GM18861 (cell line): ENCODE results near the gene DCHS1.
"Not testable (repeated sequence)": the region's sequence is repeated elsewhere in the genome, so short reads cannot be mapped to it uniquely, and the experiment has no call there.

Source experiments
- ATAC-seq: cut with Tn5 transposase; IDR thresholded peaks from one replicate; pipeline ENCODE4 v1.9.1; 2021; ENCODE audit not compliant: unreplicated experiment

DCHS1 gene

DNA sequence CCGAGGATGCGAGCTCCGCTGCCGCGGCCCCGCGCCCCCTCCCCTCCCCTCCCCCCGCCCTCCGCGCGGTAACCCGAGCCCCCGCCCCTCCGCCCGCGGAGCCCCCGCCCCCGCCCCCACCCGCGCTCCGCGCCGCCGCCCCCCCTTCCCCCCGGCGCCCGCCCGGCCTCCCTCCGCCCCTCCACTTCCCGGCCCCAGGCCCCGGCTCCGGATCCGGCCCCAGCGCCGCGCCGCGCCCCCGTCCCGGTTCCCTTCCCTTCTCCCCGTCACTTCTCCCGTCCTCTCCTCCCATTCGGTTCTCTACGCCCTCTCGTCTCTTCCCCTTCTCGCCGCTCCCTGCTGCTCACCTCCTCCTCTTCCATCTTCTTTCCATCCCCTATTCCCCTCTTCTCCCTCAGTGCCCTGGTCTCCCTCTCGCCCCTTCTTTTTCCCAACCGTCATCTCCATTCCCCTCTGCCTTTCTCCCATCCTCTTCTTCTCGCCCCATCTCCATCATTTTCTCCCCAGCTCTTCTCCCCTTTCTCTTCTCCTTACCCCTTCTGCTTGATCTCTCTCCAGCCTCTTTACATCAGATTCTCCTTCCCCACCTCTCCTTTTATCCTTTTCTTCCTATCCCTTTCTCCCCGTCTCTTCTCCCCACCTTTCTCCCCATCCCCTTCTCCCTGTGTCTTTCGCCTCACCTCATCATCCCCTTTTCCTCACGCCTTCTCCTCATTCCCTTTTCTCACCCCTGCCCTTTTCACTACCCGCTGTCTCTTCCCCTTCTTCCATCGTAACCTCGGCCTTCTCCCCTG lies at the start of gene DCHS1:
DCHS1 (minus strand) TSS at position 20 of the 794 bp plus-strand sequence. CDS start 14,196 bp downstream, outside the sequence.
- ATAC-seq = no peak

DNA sequence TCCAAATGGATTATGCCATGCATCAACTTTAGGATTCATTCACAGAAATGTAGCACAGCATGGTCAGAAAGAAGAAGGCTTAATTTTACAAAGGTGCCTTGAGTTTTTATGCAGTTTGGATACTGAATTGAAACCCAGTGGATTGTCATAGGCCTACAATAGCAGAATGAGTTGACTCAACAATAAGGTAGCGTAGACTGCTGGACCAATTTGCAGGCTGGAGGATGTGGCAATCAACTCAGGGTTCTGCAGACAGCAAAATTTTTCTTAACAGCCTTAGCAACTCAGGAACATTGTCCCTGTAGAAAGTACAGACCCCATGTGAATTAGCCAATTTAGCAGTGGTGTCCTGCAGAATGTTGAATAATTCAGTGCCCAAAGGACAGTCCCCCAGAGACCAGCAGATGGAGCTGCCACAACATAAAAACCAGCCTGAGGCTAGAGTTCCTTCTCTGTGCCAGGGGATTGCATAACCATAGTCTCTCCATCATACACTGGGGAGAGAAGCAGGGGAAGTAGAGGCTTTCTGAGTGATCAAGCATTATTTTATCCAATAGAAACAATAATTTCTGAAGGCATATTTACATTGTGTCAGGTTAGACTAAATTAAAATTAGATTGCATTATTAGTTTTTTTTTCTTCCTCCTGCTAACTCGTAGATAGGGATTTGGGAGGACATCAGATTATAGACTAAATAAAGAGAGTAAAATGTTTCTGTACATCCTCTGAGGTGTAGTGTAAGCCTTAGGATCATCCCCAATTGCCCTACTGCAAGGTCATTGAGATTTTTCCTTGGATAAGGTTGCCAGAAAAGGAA lies 47.8 kb upstream of the DCHS1 start:
- no peak for ATAC-seq

- not testable (repeated sequence) for ATAC-seq
Measured at GRCh38 chr11:6701955-6702354, 46.3 kb upstream of the DCHS1 start.

DNA sequence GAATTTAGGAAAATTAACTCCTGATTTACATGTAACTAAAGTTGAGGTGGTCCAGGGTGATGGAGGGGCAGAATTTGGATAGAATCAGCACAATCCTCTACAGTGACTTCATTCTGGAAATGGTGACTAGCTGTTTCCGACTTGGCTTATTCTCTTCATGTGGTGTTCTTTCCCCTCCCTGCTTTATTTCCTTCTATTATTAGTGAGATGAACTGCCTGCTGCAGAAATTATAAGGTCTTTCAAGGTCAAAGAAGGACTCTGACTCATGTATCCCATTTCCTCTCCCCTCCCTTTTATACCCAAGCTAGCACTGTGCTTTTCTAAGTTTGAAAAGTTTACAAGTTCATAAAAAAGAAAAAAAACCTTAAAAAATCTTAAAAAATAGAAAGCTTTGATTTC lies 39.8 kb upstream of the DCHS1 start:
- ATAC-seq = no peak

DNA sequence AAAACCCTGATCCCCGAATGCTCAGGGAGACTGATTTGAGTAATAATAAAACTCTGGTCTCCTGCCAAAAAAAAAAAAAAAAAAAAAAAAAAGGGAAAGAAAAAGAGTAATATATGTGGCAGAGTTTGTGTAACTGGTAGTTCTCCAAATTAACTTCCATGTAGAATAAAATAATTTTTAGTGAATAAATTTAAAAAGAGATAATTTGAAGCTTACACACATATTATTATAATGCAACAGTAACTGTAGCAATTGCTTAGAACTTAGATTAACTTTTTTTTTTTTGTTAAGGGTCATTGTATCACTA lies 38.6 kb upstream of the DCHS1 start:
- no peak for ATAC-seq

DNA sequence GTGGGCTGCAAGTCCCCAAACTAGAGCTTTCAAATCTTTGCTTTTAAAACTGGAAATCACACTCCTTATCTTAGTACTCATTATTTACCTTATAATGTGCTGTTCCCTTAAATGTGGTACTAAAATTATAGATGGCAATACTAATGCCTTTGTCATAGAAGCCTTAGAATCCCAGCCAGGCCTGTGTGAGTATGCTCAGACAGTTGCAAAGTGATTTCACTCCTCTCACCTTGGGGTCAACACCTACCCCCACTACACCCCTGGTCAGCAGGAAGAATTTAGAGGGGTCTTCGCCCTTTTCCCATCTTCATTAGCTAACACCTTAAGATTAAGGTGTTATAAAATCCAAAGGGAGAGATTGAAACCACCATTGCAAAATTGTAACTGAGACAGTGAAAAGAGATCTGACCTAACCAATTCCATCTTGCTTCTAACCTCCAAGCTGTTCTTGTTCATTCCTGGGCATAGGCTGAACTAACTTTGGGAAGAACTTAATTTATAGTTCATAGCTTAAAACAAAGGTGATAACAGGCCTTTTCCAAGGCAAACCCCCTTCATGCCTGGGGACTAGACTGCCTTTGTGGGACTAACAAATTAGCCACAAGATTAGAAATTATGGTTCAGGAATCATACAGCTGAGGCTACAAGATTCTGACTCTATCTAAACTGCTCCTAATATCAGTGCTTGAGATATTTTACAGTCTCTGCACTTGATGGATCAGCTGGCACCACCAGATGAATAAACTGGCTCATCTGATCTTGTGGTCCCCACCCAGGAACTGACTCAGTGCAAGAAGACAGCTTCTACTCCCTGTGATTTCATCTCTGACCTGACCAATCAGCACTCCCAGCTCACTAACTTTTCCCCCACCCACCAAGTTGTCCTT lies 38.0 kb upstream of the DCHS1 start:
- no peak for ATAC-seq

- ATAC-seq = no peak
Measured at GRCh38 chr11:6692128-6692527, 36.5 kb upstream of the DCHS1 start.

DNA sequence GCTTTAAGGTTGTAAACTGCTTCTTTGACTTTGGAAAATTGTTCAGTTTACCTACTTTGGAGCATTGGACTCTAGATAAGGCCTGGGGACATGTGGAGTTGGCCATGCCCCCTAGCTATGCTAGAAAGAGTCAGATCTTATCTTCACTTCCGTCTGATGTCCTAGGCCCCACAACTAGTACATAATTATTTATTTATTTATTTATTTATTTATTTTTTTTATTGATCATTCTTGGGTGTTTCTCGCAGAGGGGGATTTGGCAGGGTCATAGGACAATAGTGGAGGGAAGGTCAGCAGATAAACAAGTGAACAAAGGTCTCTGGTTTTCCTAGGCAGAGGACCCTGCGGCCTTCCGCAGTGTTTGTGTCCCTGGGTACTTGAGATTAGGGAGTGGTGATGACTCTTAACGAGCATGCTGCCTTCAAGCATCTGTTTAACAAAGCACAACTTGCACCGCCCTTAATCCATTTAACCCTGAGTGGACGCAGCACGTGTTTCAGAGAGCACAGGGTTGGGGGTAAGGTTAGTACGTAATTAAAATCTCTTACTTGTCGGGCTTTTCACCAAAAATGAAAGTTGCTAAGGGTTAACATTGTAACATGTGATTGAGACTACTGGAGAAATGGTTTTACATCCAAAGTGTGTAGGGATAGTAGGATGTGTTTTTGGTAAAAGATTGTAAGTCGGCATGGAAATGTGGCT lies 35.0 kb upstream of the DCHS1 start:
- not testable (repeated sequence) for ATAC-seq

GRCh38 chr11:6687876-6688275 lies 32.3 kb upstream of the DCHS1 start:
- no peak for ATAC-seq

GRCh38 chr11:6686006-6686405 lies 30.4 kb upstream of the DCHS1 start:
- no peak for ATAC-seq

GRCh38 chr11:6684068-6684467 lies 28.5 kb upstream of the DCHS1 start:
- not testable (repeated sequence) for ATAC-seq

- peak; percentile 83 for ATAC-seq
Measured at GRCh38 chr11:6682936-6683861, 27.6 kb upstream of the DCHS1 start, which contains the start of gene MRPL17. Gene MRPL17 (minus strand): TSS chr11:6683340. CDS start chr11:6683296, 44 bp downstream.

GRCh38 chr11:6682591-6682935 lies 27.0 kb upstream of the DCHS1 start:
- no peak for ATAC-seq

GRCh38 chr11:6681949-6682348 lies 26.3 kb upstream of the DCHS1 start:
- ATAC-seq = no peak

DNA sequence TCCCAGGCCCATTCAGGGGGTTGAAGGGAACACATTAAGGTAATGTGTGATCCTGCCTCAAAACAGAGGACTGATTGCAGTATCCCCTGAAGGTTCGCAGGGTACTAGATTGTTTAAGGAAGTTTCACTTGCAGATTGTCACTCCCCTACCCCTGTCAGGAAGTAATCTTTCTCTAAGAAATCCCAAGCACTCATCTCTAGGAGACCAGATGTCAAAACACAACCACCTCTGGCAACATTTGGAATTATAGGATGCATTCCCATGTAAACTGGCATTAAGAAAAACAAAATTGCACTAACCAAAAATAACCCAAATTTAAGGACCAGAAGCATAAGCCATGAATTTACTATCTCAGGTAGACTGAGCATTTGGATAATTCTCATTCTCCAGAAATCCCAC lies 25.9 kb upstream of the DCHS1 start:
- no peak for ATAC-seq

DNA sequence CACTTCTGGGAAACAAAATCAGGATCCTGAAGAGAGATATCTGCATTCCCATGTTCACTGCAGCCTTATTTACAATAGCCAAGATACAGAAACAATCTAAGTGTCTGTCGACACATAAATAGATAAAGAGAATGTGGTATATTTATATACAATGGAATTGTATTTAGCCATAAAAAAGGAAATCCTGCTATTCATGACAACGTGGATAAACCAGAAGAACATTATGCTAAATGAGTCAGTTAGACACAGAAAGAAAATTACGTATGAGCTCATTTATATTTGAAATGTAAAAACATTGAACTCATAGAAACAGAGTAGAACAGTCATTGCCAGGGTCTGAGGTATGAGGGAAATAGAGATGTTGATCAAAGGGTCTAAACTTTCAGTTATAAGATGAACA lies 21.4 kb upstream of the DCHS1 start:
- no peak for ATAC-seq

DNA sequence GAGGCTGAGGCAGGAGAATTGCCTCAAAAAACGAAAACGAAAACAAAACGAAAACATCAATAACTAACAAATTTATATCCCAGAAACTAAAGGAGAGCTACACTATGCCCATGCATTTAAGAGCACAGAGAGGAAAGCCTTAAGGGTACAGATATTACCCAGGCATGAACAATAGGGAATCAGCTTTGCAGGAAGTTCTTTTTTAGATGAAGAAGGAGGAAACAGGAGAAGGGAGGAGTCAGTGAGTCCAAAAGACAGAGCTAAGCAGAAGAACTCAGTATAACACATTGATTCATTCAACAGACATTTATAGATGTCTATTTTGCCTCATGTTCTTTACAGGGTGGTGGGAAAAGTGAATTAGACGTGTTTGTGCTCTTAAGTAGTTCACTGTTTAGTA lies 19.3 kb upstream of the DCHS1 start:
- no peak for ATAC-seq

- no peak for ATAC-seq
Measured at GRCh38 chr11:6674219-6674597, 18.6 kb upstream of the DCHS1 start.

GRCh38 chr11:6673523-6674218 lies 18.1 kb upstream of the DCHS1 start:
- no peak for ATAC-seq
